AG09319 (cell line): Measurements from ENCODE around the gene SYNGR3.
"Not testable (repeated sequence)": the region's sequence is repeated elsewhere in the genome, so short reads cannot be mapped to it uniquely, and the experiment has no call there.

Experiments used
- DNase-seq: peaks from one replicate; pipeline ENCODE4 v3.0.0-alpha.2; 2010; ENCODE audit warnings: low read depth; ENCODE audit errors: extremely low read depth
- TF ChIP-seq, protein P1 (sequence below): IDR thresholded peaks from 2 replicates; pipeline ENCODE4 v1.5.1; 2011; ENCODE audit warnings: low read depth, mild to moderate bottlenecking, inconsistent platforms, low read length, moderate library complexity

SYNGR3 gene

GRCh38 chr16:2007081-2007836 lies 17.5 kb downstream of the SYNGR3 start:
- TF ChIP-seq, protein P1, sequence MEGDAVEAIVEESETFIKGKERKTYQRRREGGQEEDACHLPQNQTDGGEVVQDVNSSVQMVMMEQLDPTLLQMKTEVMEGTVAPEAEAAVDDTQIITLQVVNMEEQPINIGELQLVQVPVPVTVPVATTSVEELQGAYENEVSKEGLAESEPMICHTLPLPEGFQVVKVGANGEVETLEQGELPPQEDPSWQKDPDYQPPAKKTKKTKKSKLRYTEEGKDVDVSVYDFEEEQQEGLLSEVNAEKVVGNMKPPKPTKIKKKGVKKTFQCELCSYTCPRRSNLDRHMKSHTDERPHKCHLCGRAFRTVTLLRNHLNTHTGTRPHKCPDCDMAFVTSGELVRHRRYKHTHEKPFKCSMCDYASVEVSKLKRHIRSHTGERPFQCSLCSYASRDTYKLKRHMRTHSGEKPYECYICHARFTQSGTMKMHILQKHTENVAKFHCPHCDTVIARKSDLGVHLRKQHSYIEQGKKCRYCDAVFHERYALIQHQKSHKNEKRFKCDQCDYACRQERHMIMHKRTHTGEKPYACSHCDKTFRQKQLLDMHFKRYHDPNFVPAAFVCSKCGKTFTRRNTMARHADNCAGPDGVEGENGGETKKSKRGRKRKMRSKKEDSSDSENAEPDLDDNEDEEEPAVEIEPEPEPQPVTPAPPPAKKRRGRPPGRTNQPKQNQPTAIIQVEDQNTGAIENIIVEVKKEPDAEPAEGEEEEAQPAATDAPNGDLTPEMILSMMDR = no peak
- no peak for DNase-seq

DNA sequence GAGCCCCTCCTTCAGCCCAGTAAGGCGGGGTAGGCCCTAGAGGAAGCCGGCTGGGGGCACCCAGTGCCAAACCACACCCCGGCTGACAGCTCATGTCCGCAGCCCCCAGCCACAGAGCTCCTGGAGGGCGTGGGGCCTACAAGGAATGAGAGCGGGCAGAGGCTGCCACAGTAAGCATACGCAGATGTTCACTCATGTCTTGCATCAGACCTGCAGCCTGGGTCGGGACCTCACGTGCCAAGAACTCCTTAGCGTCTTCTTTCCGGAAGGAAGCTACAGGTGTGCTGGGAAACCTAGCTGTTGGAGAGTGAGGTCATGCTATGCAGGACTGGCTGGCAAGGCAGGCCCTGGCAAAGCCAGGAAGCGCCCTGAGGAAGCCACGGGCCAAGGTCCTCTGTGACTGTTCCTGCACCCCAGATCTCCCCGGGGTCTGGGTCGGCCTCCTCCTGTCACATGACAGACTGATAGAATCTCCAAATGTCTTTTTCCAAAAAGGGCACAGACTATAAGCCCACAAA lies 18.3 kb downstream of the SYNGR3 start:
- peak; percentile 69 for DNase-seq
- TF ChIP-seq, protein P1 = no peak

GRCh38 chr16:2008631-2009163 lies 18.9 kb downstream of the SYNGR3 start:
- DNase-seq = no peak
- TF ChIP-seq, protein P1 = no peak

DNA sequence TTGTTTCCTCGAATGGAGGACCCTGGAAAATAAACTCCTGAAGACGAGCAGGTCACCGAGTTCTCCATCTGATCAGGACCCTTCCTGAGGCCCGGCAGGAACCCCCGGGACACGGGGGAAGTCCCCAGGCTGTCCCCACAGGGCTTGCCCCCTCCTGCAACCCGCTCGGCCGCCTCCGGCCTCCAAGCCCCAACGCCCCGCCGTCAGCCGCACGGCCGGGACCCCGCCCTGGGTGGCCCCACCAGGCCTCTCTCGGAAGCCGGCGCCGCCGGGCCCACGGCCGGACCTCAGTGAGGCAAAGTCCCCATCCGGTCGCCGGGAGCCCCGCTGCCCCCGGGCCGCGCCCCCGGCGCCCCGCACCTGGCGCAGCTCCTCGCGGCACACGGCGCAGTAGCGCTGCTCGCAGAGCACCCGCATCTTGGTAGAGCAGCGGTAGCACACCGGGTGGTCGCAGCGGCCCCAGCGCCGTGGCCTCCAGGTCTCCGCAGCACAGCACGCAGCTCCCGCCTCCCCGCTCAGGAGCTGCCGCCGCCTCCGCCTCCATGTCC lies 19.5 kb downstream of the SYNGR3 start:
- TF ChIP-seq, protein P1 = no peak
- DNase-seq = no peak

DNA sequence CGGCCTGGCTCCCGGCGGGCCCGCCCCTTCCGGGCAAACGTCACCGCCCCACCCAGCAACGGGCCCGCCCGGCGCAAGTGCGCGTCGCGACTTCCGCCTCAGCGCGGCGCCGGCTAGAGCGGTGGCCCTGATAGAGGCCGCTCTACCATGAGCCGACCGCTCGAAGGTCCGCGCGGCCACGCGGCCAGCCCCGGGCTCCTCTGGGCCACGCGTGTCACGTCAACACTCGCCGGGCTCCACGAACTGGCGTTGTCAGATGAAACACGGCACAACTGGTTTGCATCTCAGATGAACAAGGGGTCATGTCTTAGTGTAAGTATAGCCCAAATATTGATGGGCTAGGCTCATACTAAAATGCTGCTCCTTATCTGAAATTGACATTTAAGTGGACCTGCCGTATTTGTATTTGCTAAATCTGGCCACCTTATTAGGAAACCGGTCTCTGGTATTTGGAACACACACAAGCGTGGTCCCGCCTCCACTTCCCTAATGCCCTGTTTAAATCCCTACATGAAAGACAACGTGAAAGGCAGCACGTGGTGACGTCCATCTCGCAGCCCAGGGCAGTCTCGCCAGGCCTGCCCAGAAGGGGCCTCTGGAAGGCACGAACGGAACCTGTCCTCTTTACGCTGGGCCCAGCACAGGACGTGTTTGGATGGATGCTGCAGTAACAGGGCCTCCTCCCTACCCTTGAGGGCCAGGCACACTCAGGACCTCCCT lies 20.2 kb downstream of the SYNGR3 start, which contains the start of gene ZNF598:
Gene ZNF598, minus strand, starts transcription at position 31 of the 720 bp plus-strand sequence.
- TF ChIP-seq, protein P1 = no peak; the same call in 1 of the 2 replicates
- DNase-seq = peak; percentile 66

GRCh38 chr16:2011726-2012125 lies 22.0 kb downstream of the SYNGR3 start:
- DNase-seq = not testable (repeated sequence)

GRCh38 chr16:2013527-2013926 lies 23.8 kb downstream of the SYNGR3 start:
- TF ChIP-seq, protein P1 = no peak
- DNase-seq = no peak
